NB4 (cell line): ENCODE measurements around the gene CTDP1.

Experiments used
- POLR2A ChIP-seq: IDR thresholded peaks from 2 replicates; pipeline ENCODE4 v1.6.1; 2011; ENCODE audit warnings: mild to moderate bottlenecking; ENCODE audit not compliant: insufficient read length; ENCODE audit errors: extremely low read depth
- TF ChIP-seq, protein P1 (sequence below): IDR thresholded peaks from one replicate; pipeline ENCODE4 v1.5.1; 2012; ENCODE audit warnings: low read depth, low read length

DNA sequence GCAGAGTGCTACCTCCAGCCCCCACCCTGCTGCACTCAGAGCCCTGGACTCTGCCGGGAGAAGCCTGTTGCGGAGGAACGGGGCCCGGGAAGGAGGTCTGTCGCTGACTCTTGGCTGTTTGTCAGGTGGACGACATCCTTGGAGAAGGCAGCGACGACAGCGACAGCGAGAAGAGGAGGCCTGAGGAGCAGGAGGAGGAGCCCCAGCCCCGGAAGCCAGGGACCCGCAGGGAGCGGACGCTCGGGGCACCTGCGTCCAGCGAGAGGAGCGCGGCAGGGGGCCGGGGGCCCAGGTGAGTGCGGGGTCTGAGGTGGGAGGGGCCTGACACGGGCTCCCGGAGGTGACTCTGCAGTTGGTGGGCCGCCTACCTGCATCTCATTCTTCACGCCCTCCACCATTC is 56.6 kb downstream of the CTDP1 start:
- TF ChIP-seq, protein P1, sequence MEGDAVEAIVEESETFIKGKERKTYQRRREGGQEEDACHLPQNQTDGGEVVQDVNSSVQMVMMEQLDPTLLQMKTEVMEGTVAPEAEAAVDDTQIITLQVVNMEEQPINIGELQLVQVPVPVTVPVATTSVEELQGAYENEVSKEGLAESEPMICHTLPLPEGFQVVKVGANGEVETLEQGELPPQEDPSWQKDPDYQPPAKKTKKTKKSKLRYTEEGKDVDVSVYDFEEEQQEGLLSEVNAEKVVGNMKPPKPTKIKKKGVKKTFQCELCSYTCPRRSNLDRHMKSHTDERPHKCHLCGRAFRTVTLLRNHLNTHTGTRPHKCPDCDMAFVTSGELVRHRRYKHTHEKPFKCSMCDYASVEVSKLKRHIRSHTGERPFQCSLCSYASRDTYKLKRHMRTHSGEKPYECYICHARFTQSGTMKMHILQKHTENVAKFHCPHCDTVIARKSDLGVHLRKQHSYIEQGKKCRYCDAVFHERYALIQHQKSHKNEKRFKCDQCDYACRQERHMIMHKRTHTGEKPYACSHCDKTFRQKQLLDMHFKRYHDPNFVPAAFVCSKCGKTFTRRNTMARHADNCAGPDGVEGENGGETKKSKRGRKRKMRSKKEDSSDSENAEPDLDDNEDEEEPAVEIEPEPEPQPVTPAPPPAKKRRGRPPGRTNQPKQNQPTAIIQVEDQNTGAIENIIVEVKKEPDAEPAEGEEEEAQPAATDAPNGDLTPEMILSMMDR = no peak
- TF ChIP-seq POLR2A = no peak
